Mucosa of descending colon (tissue), 3 donors: ENCODE data around the gene RET. TPM values are rescaled to one million over a fixed set of nuclear protein-coding genes. Genes with fewer than 3 reads are reported as not detected.

Experiments
- ATAC-seq: fragments of 200-7000 bp; cut with Tn5 transposase; one replicate; pipeline ENCODE4 v1.9.1; 2020; ENCODE audit warnings: mild to moderate bottlenecking, moderate library complexity
- DNase-seq, 3 donors: peaks; one replicate each; pipeline ENCODE4 v3.0.0-alpha.2; 2020
- H3K36me3 ChIP-seq: fragments of 200-600 bp; one replicate; pipeline ENCODE4 v1.8.0; 2021; ENCODE audit warnings: low read depth, mild to moderate bottlenecking
- H3K4me1 ChIP-seq: fragments of 200-600 bp; one replicate; pipeline ENCODE4 v1.8.0; 2021; ENCODE audit warnings: low read depth, mild to moderate bottlenecking
- H3K4me3 ChIP-seq: fragments of 200-600 bp; one replicate; pipeline ENCODE4 v1.8.0; 2021; ENCODE audit warnings: mild to moderate bottlenecking
- H3K9me3 ChIP-seq: fragments of 200-600 bp; one replicate; pipeline ENCODE4 v1.8.0; 2021; ENCODE audit warnings: mild to moderate bottlenecking
- CTCF ChIP-seq: fragments of 200-600 bp; IDR thresholded peaks from one replicate; pipeline ENCODE4 v1.8.0; 2022; ENCODE audit warnings: antibody characterized with exemption, mild to moderate bottlenecking
- intact Hi-C, 2 donors: fragments of 100-400 bp; cut with DNase I in 1 of 2; cut with micrococcal nuclease in 1 of 2; formaldehyde crosslinking; loops; one replicate each; pipeline versions ENCODE4 v1.11.0 to v1.11.1; 2022; cut with DNase I, micrococcal nuclease
- total RNA-seq, 3 donors: library from RNA; stranded (reverse); fragmentation: NEBNext Ultra II Directional in 2 of 3; extraction: Animal tissue kit (Norgen Biotek cat#: 25700) in 2 of 3; gene quantifications; one replicate each; pipeline versions ENCODE4 v1.2.1 to v1.2.4, GENCODE V29; 2021 to 2023
- donor health status: DM: no; HTN: no; CAD: no; lungs with moderate emphysema.
- donor health status: DM: no; HTN: no; CAD: no.
- donor health status: DM: no; HTN: yes; CAD: no.

The RET gene
- total RNA-seq, 3 donors from 2014 or later, result 0.84 to 13.5 (median 1.6) TPM

GRCh38 chr10:43069211-43069515 lies 7.7 kb upstream of the RET start:
- Histone ChIP-seq H3K4me1 (no peaks in the 10 kb centered on the region), H3K9me3 (no peaks in the 10 kb centered on the region), H3K4me3 (no peak overlapping the region), H3K36me3 (no peaks in the 10 kb centered on the region)
- TF ChIP-seq CTCF, result no peak
- DNase-seq (peak in 1 of 3 donors; percentile 12), ATAC-seq (no peak)
- intact Hi-C loops, result no loop called here

GRCh38 chr10:43069579-43069978 lies 7.3 kb upstream of the RET start:
- no peak for ATAC-seq
- intact Hi-C loops, result no loop called here
- Histone ChIP-seq H3K4me3 (no peak overlapping the region), H3K36me3 (no peaks in the 10 kb centered on the region), H3K9me3 (no peaks in the 10 kb centered on the region), H3K4me1 (no peaks in the 10 kb centered on the region)
- TF ChIP-seq CTCF, result no peak
- peak in 1 of 3 donors; percentile 12 for DNase-seq

GRCh38 chr10:43070121-43071085 lies 6.5 kb upstream of the RET start:
- DNase-seq (peak in 2 of 3 donors; percentile 8 to 38), ATAC-seq (no peak)
- intact Hi-C loops, result no loop called here
- no peak overlapping the region for H3K4me3 ChIP-seq
- H3K36me3 ChIP-seq, result no peaks in the 10 kb centered on the region
- TF ChIP-seq CTCF, result no peak
- no peaks in the 10 kb centered on the region for H3K4me1 ChIP-seq
- H3K9me3 ChIP-seq, result no peaks in the 10 kb centered on the region

- ATAC-seq (no peak), DNase-seq (peak in 2 of 3 donors; percentile 14 to 33)
- intact Hi-C loops, result no loop called here
- TF ChIP-seq CTCF, result no peak
- no peaks in the 10 kb centered on the region for H3K36me3 ChIP-seq
- no peak overlapping the region for H3K4me3 ChIP-seq
- H3K9me3 ChIP-seq, result no peaks in the 10 kb centered on the region
- peaks cover 6% of the 10 kb centered on the region for H3K4me1 ChIP-seq
Measured at GRCh38 chr10:43071865-43072650, 4.8 kb upstream of the RET start.

- intact Hi-C loops, result no loop called here
- no peak for TF ChIP-seq CTCF
- no peak for ATAC-seq
Measured at GRCh38 chr10:43073191-43073590, 3.7 kb upstream of the RET start.

More at GRCh38 chr10:43073191-43073590, 3.7 kb upstream of the RET start:
- H3K9me3 ChIP-seq, result no peaks in the 10 kb centered on the region
- peak in 2 of 3 donors; percentile 7 to 20 for DNase-seq
- H3K4me1 ChIP-seq, result peaks cover 7% of the 10 kb centered on the region
- no peak overlapping the region for H3K4me3 ChIP-seq
- no peaks in the 10 kb centered on the region for H3K36me3 ChIP-seq
